SU-DHL-6 (cell line): ENCODE measurements around the gene BZW1.

ENCODE experiments used
- EZH2phosphoT487 ChIP-seq: fragments of 200-600 bp; sonication (generic), shearing (Covaris generic); conservative IDR thresholded peaks from 2 replicates; pipeline ENCODE4 v1.6.1; 2018; ENCODE audit warnings: mild to moderate bottlenecking, antibody characterized with exemption, low read length, moderate library complexity, mixed read lengths
- TF ChIP-seq, protein P1 (sequence below): fragments of 200-600 bp; sonication (generic); IDR thresholded peaks from one replicate; pipeline ENCODE4 v1.5.1; 2017; ENCODE audit warnings: antibody characterized with exemption, mild to moderate bottlenecking, low read length, moderate library complexity; ENCODE audit not compliant: insufficient read depth, poor library complexity, severe bottlenecking

DNA sequence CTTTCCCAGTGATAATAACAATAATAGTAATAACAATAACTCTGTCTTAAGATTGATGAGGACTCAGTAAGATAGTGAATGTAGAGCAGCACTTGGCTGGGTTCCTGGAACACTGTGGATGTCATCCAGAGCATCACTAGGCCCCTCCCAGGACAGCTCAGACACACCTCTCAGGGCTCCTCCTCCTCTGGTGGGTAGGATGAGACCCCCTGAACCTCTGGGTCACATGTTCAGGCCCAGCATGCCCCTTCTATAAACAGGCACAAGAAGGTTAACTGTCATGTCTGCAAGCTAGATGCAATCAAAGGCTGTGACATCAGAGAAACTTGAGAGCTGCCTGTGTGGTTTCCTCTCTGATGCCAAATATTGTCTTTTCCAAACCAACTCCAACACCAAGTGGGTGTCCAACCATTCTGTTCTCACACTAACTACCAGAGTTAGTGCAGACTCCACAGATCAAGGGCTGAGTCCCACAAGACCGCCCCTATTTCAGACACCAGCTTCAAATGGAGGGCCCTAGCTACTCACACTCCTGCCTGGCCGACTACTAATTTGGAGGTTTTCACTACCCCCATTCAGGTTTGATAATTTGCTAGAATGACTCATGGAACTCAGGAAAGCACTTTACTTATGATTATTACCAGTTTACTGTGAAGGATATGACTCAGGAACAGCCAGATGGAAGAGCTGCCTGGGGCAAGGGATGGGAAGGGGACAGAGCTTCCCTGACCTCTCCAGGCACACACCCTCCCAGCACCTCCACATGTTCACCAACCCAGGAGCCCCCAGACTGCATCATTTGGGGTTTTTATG is 46.4 kb upstream of the BZW1 start:
- TF ChIP-seq, protein P1, sequence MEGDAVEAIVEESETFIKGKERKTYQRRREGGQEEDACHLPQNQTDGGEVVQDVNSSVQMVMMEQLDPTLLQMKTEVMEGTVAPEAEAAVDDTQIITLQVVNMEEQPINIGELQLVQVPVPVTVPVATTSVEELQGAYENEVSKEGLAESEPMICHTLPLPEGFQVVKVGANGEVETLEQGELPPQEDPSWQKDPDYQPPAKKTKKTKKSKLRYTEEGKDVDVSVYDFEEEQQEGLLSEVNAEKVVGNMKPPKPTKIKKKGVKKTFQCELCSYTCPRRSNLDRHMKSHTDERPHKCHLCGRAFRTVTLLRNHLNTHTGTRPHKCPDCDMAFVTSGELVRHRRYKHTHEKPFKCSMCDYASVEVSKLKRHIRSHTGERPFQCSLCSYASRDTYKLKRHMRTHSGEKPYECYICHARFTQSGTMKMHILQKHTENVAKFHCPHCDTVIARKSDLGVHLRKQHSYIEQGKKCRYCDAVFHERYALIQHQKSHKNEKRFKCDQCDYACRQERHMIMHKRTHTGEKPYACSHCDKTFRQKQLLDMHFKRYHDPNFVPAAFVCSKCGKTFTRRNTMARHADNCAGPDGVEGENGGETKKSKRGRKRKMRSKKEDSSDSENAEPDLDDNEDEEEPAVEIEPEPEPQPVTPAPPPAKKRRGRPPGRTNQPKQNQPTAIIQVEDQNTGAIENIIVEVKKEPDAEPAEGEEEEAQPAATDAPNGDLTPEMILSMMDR, result no peak
- no peak for TF ChIP-seq EZH2phosphoT487
